GM18499 (cell line): ENCODE data around the gene KCNT1.
"Not testable (repeated sequence)": the region's sequence is repeated elsewhere in the genome, so short reads cannot be mapped to it uniquely, and the experiment has no call there.

Source experiments
- ATAC-seq: cut with Tn5 transposase; IDR thresholded peaks from one replicate; pipeline ENCODE4 v1.9.1; 2021; ENCODE audit warnings: moderate number of reproducible peaks; ENCODE audit not compliant: insufficient read depth, unreplicated experiment

The KCNT1 gene

DNA sequence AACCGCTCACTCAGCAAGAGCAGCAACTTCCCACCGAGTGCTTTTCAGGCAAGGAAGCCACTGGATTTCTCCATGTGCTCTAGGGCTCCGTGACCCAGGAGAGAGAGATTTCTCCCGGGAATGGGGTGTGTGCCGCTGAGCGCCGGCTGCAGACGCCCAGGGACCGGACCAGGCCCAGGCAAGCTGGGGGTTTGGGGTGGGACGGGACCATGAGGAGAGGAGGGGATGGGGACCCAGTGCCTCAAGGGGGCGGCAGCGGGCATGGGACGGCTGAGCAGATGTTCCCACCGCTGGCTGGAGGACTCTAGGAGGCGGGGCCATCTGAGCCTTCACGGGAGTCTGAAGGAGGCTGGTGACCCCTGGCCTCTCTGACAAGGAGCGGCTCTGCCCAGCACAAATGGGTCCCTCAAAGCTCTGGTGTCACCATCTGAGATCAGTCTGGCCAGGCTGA is 30.4 kb upstream of the KCNT1 start:
- ATAC-seq = no peak

DNA sequence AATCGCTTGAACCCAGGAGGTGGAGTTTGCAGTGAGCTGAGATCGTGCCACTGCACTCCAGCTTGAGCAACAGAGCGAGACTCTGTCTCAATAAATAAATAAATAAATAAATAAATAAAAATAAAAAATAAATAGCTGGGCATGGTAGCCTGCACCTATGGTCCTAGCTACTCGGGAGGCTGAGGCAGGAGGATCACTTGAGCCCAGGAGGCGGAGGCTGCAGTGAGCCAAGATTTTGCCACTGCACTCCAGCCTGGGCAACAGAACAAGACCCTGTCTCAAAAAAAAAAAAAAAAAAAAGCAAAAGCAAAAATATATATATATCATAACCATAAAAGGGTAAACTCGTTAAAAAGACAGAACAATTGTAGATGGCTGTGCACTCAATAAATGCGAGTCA is 29.2 kb upstream of the KCNT1 start:
- not testable (repeated sequence) for ATAC-seq

DNA sequence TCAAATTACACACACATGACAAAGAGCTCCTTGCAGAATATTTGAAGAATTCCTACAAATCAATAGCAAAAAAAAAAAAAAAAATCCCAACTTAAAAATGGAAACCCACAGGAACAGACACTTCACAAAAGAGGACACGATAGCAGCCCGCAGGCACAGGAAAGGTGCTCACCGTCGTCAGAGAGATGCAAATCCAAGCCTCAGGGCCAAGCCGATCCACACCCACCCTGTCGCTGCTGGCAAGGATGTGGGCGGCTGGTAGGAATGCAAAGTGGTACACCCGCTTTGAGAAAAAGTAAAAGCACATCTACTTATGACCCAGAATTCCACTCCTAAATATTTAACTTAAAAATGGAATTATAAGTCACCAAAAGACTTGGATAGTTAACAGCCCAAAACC is 28.0 kb upstream of the KCNT1 start:
- no peak for ATAC-seq

DNA sequence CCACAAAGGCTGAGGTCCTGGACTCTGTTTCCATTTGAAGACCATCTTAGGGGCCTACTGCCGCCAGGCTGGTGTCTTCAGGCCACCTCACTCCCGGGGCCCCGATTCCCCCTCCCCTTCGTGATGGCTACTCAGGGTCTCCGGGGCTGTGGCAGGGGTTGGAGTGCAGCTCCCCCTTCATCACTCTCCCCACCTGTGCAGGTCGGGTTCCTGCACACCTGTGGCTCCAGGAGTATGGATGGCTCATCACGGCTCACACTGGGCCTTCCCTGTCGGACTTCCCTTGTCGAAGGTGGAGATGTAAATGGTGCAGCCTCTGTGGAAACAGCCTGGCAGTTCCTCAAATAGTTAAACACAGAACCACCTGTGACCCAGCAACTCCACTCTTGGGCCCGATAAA is 27.0 kb upstream of the KCNT1 start:
- ATAC-seq = no peak

DNA sequence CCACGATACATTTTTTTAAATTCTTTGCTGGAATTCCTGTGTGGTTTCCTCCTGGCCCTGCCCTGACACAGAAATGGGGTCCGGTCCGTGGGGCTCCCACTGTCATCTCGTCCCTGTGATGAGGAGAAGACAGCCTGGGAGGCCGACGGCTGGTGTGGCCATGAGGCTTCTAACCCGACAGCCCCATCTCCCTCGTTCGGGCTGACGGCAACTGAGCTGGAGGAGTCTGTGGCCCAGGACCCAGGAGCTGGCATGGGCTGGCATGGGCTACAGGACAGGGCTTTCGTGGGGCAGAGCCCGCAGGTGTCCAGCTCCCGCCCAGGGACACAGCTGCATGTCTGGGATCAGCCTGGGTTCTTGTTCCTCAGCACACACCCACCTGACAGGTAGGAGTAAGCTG is 25.1 kb upstream of the KCNT1 start:
- no peak for ATAC-seq

DNA sequence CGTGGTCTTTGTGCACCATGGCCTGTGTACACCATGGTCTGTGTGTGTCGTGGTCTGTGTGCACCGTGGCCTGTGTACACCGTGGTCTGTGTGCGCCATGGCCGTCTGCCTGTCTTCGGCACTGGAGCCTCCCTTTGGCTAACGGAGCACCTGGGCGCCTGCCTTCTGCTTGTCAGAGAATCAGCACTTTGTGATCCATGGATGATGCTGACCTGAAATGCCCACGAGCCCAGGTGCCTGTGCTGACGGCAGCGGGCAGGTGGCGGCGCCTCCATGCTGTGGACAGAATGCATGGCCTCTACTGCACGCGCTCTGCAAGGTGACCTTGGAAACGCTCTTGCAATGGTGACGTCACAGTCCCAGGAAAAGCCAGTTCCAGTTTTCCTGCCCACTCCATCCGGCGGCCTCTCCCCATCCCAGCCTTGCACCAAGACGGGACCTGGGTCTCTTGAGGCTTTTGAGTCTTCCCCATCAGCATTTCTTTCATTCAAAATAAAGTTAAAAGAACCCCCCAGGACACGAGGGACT is 24.3 kb upstream of the KCNT1 start:
- ATAC-seq = no peak

DNA sequence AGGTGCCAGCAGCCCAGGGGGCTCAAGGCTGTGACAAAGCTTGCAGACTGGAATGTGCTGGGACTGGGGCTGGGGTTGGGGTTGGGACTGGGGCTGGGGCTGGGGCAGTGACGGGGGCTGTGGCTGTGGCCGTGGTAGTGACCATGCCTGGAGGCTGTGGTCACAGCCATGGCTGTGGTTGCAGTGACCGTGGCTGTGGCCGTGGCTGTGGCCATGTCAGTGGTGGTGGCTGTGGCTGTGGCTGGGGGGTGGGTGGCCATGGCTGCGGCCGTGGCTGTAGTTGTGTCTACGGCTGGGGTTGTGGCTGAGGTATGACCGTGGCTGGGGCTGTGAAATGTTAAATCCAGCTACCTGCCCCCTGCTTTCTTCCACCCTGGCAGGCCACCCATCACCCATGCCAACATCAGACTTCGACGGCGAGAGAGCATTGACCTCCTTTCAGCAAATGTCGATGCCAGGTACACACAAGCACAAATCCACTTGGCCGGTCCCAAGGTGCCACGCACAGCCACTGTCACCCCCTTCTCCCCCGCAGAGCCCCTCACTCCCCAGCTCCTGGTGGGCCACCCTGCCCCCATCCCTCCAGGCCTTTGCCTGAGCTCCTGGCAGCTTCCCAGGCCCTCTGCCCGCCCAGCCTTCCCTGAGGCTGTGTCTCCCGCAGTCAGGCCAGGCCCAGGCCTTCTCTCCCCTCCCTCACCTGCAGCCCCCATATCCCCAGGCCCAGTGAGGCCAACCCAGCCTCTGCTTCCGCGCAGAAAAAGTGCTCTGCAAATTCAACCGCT is 23.6 kb upstream of the KCNT1 start:
- ATAC-seq = no peak

DNA sequence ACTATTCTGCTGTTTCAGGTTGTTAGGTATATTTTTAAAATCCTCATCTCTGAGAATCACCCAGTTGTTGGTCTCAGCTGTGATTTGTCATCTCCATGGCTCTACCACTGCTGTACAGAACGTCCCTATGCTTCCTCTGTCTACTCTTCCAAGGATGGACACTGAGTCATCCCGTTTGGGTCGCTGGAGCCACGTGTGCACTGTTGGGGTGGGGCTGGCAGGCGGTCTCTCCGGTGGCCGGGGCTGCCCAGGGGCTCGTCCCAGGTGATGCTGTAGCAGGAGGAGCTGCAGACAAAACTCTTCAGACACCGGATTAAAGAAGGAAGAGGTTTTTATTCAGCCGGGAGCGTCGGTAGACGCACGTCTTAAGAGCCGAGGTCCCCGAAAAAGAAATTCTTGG is 21.9 kb upstream of the KCNT1 start:
- no peak for ATAC-seq

DNA sequence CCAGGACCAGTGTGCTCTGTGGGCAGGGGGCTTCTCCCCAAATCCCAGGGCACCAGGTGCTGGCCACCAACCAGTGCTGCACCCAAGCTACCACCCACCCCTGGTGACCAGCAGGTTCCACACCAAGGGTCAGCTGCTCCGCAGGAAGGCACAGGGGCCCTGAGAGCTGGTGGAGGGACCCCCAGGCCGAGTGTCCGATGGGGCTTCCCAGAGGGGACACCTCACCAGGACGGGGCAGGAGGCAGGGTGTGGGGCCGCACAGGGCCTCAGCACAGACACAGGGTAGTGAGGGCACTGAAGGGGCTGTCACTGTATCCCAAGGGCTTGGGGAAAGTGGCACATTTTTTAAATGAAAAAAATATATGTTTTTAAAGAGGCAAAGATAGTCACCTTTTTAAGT is 20.8 kb upstream of the KCNT1 start:
- ATAC-seq = no peak

DNA sequence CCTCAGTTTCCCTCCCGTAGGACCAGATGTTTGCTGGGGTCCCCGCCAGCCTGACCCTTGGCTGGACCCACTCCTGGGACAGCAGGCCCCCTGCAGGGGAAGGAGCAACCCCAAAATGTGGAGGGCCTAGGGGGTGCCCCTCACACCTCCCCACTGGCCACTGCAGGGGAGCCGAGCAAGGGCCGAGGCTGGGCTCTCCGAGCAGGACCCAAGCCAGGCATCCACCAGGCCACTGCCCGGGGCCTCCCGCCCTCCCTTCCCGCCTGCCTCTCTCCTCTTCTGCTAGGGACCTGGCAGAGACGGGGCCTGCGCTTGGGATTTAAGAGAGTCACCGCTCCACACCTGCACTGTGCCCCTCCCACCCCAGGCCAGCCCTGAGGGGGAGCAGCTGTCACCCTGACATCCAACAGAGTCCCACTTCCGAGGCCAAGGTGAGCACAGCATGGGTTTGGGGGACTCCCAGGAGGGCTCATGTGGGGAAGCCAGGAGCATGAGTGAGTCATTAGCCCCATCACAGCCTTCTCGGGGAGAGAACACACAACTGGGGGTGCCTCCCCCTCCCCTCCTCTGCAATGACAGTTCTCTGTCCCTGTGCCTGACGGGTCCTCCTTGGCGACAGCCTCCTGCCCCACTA is 18.5 kb upstream of the KCNT1 start:
- ATAC-seq = no peak

DNA sequence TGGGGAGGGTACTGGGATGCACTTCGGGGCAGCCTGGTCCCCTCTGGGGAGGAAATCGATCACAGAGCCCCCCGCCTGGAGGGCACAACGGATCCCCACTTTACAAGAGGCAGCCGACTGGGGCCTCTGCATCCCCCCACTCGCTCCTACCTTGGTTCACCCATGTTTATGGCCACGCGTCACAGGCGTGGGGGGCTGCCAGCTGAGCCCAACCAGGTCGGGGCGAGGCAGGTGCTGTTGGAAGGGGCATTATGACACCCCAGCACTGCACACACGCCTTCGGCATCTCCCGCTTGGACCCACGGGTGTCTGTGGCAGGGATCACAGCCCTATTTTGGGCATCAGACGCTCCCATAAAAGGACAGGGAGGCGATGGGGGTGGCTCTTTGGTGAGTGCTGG is 17.3 kb upstream of the KCNT1 start:
- no peak for ATAC-seq

DNA sequence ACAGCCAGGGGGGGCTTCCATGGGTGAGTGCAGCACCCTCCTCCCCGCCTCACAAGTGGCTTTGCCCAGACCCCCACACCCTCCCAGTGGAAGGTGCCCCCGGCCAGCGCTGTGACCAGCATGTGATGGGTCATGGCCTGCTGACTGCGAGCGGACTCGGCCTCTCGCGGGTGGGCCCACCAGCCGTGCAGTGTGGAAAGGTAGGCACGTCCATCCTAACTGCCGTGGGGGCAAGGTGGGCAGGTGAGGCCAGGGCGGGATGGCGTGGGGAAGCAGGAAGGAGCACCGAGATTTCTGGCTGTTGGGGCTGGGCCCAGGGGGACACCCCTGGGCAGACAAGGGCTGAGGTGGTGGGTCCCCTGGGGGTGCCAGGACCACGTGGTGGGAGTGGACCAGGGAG is 14.8 kb upstream of the KCNT1 start:
- ATAC-seq = no peak

DNA sequence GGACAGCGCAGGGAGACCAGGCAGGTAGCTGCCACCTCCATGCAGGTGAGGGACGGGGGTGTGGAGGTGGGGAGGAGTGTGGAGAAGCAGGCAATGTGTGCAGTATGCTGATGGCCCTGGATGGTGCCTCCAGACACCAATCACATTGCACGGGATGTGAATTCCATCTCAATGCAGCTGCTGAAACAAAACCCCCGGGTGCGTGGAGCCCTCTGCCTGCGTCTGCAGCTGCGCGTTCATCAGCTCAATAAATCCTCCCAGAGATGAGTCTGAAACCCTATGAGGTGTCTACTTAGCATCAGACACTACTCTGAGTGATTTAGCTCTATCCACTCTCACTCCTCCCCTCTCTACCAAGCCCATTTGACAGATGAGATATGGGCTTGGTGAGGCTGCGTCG is 13.0 kb upstream of the KCNT1 start:
- ATAC-seq = no peak

DNA sequence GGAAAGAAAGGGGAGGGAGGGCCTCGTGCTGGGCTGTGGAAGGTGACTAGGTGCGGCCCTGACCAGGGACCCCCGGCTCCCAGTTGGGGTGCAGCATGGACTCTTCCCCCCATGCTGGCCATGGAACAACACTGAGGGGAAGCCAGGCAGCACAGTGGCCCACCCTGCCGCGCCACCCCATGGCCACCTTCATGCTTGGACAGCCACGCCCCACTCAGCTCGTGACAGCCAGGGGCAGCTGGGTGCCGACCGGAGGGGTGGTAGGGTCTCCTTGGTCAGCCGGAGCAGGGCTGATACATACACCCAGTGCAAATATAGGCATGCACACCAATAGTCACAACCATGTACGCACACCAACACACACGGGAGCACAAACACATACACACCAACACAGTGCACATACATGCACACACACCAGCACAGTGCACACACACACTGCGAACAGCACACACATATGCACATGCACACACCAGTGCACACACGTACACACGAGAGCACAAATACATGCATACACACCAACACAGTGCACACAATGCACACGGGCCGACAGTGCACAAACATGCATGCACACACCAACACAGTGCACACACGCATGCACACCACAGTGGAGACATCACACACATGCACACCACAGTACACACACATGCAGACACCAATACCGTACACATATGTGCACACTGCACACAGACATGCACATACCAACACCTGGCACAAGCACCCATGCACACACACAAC is 11.0 kb upstream of the KCNT1 start:
- ATAC-seq = no peak

DNA sequence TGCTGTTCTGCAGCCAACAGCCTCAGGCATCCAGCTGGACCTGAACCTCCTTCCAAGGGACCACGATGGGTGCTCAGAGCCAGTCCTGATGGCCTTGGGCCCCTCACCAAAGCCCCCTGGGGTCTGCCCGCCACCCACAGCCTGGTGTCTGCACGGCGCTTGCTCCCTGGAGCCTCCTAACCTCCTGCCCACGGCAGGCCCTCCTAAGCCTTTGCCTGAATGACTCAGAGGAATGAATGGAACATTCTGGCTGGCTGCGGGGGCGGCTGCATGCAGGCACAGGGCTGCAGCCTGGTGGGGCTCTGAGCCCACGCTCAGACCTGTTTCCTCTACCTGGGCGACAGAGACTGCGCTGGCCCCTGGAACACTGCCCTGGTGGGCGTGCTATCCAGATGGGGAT is 9.6 kb upstream of the KCNT1 start:
- ATAC-seq = no peak

DNA sequence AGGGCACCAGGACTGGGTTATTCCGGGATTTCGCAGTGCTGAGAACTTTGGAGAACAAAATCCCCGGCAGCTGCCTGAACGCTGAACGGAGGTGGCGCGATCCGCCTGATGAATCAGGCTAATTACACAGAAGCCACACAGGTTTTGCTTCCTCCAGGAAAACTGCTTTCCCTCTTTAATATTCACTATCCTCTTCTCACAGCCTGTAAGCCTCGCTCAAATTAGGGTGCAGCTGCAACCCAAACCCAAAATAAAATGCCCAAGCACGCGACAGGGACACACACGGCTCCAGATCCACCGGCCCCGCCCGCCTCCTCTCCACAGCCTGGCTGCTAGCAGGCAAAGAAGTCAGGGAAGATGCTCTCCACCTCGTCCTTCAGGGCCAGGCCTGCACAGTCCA is 8.7 kb upstream of the KCNT1 start:
- no peak for ATAC-seq

DNA sequence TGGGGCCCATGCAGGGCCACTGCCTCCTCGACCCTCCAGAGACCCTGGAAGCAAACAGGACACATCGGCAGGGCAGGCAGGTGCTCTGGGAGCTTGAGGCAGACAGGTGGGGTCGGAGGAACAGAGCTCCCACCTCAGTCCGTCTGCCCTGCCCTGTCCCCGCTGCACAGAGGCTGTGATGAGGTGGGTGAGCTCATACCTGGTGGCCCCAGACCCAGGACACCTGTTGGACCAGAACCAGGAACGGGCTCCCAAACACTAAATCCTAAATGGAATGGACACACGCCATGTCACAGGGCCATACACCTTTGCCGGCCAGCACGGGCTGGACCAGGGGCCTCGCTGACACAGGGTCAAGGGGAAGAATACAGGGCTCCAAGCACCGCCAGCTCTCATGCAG is 8.2 kb upstream of the KCNT1 start:
- no peak for ATAC-seq

DNA sequence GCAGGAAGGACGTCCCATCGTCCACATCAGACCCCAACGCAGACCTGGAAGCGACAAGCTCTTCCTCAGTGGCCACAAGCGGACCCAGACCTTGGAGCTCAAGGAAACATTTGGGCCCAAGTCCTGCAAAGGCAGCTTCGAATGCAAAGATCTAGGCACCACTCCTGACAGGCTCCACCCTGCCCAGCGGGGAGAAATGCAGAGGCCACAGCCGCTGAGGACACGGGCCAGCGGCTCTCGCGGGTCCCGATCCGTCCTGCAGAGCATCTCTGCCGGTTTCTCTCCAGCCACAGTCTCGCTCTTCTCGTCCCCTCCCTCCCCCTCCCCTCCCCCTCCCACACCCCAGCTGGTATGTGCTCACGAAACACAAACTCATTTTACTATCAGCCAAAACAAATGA is 7.6 kb upstream of the KCNT1 start:
- ATAC-seq = no peak

DNA sequence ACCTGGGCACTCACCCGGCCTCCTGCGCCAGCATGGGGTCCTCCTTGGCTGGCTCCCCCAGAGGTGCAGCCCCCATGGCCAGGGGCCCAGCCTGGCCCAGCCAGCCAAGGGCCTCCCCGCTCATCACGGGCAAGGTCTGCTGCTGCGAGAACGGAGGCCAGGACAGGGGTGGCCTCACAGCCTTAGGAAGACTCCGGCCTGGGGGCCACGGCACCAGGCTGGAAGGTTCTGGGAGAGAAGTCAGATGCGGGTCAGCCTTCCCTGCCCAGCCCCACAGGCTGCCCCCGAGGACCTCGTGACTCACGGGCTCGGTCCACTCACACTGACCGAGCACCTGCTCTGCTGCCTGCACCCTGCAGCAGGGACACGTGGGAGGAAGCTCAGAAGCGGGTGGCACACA is 6.9 kb upstream of the KCNT1 start:
- ATAC-seq = no peak

DNA sequence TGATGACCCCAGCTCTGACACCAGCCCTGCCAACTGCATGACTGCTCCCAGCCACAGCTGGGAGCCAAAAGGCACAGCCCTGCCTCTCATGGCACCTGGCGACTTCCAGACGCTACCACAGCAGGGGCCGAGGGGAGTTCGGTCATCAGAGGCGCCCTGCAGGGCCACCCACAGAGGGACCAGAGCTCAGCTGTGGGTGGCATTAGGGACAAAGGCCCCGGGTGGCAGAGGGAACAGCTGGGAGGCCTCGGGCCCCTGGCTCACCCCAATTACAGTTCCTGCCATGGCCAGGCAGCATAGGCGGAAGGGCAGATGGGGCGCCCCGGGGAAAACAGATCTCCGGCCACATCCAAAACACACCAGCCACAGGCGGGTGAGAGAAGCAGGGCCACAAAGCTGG is 6.3 kb upstream of the KCNT1 start:
- no peak for ATAC-seq

DNA sequence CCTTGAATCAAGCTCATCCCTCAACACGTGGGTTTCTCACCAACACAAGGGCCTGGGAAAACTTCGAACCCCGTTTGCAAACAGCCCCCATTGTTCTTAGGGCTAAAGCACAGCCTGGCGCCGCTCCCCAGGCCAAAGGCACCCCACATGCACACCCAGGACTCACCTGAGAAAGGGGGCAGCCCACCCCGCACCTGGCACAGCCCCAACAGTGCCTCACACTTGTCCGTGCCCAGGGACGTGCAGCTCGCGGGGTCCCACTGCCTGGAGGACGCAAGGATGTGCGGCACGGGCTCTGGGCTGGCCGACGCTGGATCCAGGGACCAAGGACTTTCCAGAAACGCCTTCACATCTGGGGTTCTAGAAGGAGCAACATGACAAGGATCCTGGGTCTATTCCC is 5.5 kb upstream of the KCNT1 start:
- no peak for ATAC-seq
